Stimulated activated CD4-positive, alpha-beta T cell treated with anti-CD3 and anti-CD28 coated beads, TNF-alpha, amount 100 ng/mL, for 48 hours (primary cell): Measurements from ENCODE around the gene SCN3B.

Experiments used
- DNase-seq, 3 donors: peaks; one replicate each; pipeline ENCODE4 v3.0.0-alpha.2; 2020; ENCODE audit warnings: low read depth in 3 of 3

Gene SCN3B

GRCh38 chr11:123594921-123595320, 59.5 kb downstream of the SCN3B start:
- DNase-seq, result no peak

GRCh38 chr11:123594188-123594901, 60.1 kb downstream of the SCN3B start:
- no peak for DNase-seq

- DNase-seq, result no peak
Observed at GRCh38 chr11:123593570-123593969, 60.9 kb downstream of the SCN3B start.

- DNase-seq, result no peak
Observed at GRCh38 chr11:123590296-123590912, 64.0 kb downstream of the SCN3B start.

GRCh38 chr11:123588864-123589262, 65.6 kb downstream of the SCN3B start:
- no peak for DNase-seq

- no peak for DNase-seq
Observed at GRCh38 chr11:123588117-123588863, 66.1 kb downstream of the SCN3B start.

GRCh38 chr11:123587559-123587958, 66.9 kb downstream of the SCN3B start:
- DNase-seq, result no peak

- no peak for DNase-seq
Observed at GRCh38 chr11:123587044-123587443, 67.4 kb downstream of the SCN3B start.

- no peak for DNase-seq
Observed at GRCh38 chr11:123586568-123586967, 67.9 kb downstream of the SCN3B start.

- DNase-seq, result no peak
Observed at GRCh38 chr11:123585706-123586105, 68.7 kb downstream of the SCN3B start.

GRCh38 chr11:123585206-123585605, 69.2 kb downstream of the SCN3B start:
- no peak for DNase-seq

GRCh38 chr11:123584737-123585136, 69.7 kb downstream of the SCN3B start:
- no peak for DNase-seq

- DNase-seq, result no peak
Observed at GRCh38 chr11:123584186-123584585, 70.2 kb downstream of the SCN3B start.

- DNase-seq, result no peak
Observed at GRCh38 chr11:123582992-123583504, 71.4 kb downstream of the SCN3B start.

- DNase-seq, result no peak
Observed at GRCh38 chr11:123581651-123582399, 72.6 kb downstream of the SCN3B start.

GRCh38 chr11:123580557-123581275, 73.7 kb downstream of the SCN3B start:
- peak; percentile 43 to 61 (median 44) for DNase-seq

- no peak for DNase-seq
Observed at GRCh38 chr11:123580137-123580536, 74.3 kb downstream of the SCN3B start.

GRCh38 chr11:123579482-123579812, 75.0 kb downstream of the SCN3B start:
- no peak for DNase-seq
